ENCODE data around the gene FLYWCH1. TPM values are rescaled to one million over a fixed set of nuclear protein-coding genes. Genes with fewer than 3 reads are reported as not detected.

Gene FLYWCH1
- total and polyA plus RNA-seq, 9 of the 15 experiments (the other 6 are each of a cell fraction or from before 2014, with no cell fraction given) = 0.18 to 33.6 (median 11.3) TPM

DNA sequence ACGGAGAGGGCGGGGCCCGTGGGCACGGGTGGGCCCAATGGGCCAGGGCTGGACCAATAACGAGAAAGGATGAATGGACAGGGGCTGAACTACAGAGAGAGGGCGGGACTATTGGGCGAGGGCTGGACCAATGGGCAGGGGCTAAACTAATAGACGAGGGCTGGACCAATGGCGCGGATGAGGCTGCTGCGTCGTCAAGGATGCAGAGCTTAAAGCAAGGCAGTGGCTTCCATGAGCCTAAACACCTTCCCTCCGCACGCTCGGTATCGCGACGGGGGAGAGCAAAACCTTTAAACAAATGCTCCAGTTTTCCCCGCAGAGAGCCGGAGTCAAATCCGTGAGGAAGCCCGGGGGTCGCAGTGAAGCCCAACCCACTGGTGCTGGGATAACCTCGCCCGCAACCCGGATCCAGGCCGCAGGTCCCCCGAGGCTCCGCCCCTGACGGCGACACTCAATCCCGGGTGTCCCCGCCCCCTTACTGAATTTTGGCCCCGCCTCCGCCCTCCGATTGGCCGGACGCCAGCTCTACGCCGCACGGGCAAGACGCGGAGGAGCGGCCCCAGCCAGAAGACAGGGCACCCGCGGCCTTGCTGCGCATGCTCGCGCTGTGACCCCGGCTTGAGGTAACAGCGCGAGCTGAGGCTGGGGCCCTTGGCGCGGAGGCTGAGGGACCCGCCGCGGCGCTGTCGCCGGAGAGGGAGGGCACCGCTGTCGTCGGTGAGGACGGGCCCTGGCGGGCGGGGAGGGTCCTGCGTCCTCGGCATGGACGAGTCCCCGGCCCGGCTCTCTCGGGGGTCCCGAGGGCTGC, 28.9 kb upstream of the FLYWCH1 start, which contains the start of gene FLYWCH2 (continued):
- TF ChIP-seq TSHZ1 (CRISPR knock-in tag; IDR thresholded peaks at IDR 0.05) (no peak), EP400 (IDR thresholded peaks at IDR 0.05) (0 out of 2 replicates have a peak, but pooled peaks have one; percentile 9), U2AF2 (optimal IDR thresholded peaks at IDR 0.05; ENCODE audit: low read depth, low read length) (no peak), RBM25 (IDR thresholded peaks at IDR 0.05; ENCODE audit: low read depth, low read length, severe bottlenecking) (peak; percentile 21), TGIF2 (CRISPR knock-in tag; IDR thresholded peaks at IDR 0.05) (0 out of 2 replicates have a peak, but pooled peaks have one; percentile 26), SREBF1 (IDR thresholded peaks at IDR 0.05; ENCODE audit: borderline replicate concordance, low read depth, low read length) (no peak), ATF1 (CRISPR knock-in tag; IDR thresholded peaks at IDR 0.05) (0 out of 2 replicates have a peak, but pooled peaks have one; percentile 9), ATF1 (tag; IDR thresholded peaks at IDR 0.05) (peak; percentile 92), CBX1 (IDR thresholded peaks at IDR 0.05; ENCODE audit: low read depth) (0 out of 2 replicates have a peak, but pooled peaks have one; percentile 32), CREB3 (tag; conservative IDR thresholded peaks at IDR 0.05; ENCODE audit: low read depth) (no peak), TCFL5 (CRISPR knock-in tag; conservative IDR thresholded peaks at IDR 0.05) (no peak), ATF6 (CRISPR knock-in tag; IDR thresholded peaks at IDR 0.05) (no peak)
- TF ChIP-seq, protein P1, sequence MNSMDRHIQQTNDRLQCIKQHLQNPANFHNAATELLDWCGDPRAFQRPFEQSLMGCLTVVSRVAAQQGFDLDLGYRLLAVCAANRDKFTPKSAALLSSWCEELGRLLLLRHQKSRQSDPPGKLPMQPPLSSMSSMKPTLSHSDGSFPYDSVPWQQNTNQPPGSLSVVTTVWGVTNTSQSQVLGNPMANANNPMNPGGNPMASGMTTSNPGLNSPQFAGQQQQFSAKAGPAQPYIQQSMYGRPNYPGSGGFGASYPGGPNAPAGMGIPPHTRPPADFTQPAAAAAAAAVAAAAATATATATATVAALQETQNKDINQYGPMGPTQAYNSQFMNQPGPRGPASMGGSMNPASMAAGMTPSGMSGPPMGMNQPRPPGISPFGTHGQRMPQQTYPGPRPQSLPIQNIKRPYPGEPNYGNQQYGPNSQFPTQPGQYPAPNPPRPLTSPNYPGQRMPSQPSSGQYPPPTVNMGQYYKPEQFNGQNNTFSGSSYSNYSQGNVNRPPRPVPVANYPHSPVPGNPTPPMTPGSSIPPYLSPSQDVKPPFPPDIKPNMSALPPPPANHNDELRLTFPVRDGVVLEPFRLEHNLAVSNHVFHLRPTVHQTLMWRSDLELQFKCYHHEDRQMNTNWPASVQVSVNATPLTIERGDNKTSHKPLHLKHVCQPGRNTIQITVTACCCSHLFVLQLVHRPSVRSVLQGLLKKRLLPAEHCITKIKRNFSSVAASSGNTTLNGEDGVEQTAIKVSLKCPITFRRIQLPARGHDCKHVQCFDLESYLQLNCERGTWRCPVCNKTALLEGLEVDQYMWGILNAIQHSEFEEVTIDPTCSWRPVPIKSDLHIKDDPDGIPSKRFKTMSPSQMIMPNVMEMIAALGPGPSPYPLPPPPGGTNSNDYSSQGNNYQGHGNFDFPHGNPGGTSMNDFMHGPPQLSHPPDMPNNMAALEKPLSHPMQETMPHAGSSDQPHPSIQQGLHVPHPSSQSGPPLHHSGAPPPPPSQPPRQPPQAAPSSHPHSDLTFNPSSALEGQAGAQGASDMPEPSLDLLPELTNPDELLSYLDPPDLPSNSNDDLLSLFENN (IDR thresholded peaks at IDR 0.05; ENCODE audit: low read depth in 2 of 2, low read length in 2 of 2) = 0 out of 4 replicates have a peak, but pooled peaks of 1 of the 2 experiments have one; percentile 5

Data from K562 (cell line).